NCI-H2227 treated with DMSO at 0.1 percent for 48 hours (cell line): Measurements from ENCODE around the gene RNF115.
"Not testable (repeated sequence)": the region's sequence is repeated elsewhere in the genome, so short reads cannot be mapped to it uniquely, and the experiment has no call there.

Experiments used
- DNase-seq: peaks from one replicate; lab custom pipeline; 2025; lab: John Stamatoyannopoulos, UW

The RNF115 gene

DNA sequence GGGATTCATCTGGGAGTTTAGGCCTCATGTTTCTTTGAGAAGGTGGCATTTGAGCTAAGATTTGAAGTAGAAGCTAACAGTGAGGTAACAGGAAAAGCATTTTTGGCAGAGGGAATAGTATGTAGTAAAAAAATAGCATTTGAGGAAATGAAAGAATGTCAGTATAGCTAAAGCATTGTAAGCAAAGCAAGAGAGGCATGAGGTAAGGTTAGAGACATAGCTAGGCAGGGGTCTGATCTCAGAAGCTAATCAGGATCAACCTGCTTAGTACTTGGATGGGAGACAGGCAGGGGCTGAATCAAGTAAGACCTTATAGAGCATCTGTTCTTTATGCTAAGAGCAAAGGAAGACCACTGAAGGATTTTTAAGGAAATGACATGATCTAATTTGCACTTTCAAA, 4.1 kb upstream of the RNF115 start:
- no peak for DNase-seq

DNA sequence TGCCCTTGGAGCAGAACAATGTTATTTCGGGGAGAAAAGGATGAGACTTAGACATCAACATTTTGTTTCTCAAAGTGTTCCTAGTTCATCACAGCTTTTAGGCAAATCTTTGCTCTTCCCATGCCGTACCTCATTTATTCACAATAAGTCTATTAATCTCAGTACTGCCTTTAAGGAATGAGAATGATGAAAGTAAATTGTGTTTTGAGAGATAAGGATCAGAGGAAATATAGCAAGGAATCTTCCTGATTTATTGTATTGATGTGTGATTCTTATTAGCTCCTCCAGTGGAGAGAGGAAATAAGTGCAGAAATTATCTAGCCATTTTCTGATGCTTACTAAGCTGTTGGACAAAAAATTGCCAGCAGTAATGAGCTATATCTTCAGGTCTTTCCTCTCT, 2.1 kb upstream of the RNF115 start:
- DNase-seq = no peak

GRCh38 chr1:145824499-145824842, 576 bp upstream of the RNF115 start:
- no peak for DNase-seq

GRCh38 chr1:145822779-145823331, 1.0 kb downstream of the RNF115 start:
- DNase-seq = not testable (repeated sequence)

DNA sequence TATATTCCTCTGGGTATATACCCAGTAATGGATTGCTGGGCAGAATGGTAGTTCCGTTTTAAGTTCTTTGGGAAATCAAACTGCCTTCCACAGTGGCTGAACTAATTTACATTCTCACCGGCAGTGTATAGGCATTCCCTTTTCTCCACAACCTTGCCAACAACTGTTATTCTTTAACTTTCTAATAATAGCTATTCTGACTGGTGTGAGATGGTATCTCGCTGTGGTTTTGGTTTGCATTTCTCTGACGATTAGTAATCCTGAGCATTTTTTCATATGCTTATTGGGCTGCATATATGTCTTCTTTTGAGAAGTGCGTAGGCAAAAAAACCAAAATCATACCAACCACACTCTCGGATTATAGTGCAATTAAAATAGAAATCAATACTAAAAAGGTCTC, 5.8 kb downstream of the RNF115 start:
- not testable (repeated sequence) for DNase-seq

- not testable (repeated sequence) for DNase-seq
Measured at GRCh38 chr1:145812977-145813810, 10.7 kb downstream of the RNF115 start.

DNA sequence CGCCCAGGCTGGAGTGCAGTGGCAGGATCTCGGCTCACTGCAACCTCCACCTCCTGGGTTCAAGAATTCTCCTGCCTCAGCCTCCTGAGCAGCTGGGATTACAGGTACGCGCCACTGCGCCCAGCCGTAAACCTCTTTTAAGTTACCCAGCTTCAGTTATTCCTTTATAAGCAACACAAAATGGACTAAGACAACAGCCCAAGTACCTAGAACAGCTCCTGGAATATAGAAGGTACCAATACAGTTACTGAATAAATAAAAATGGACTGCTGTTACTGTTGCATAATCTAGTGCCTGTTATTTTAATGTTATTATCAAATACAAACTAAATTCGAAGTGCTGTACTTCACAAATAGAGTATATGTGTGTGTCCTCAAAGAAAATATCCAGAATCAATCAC, 17.1 kb downstream of the RNF115 start:
- no peak for DNase-seq

- no peak for DNase-seq
Measured at GRCh38 chr1:145806408-145806807, 17.5 kb downstream of the RNF115 start.

DNA sequence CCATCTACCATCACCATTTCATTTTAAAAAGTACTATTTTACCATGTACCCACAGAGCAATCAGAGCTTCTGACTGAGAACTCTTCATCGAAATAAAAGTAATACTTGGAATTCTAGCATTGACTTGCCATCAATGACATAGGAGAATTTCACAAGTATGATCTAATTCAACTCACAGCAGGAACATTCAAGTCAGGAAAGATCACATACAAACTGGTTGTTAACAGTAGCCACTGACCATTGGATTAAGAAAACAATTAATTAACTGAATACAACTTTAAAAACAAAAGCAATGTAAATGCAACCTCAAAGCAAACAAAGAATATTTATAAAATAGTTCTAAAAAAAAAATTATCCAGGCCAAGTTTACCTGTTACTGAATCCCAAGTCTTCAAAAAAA, 18.8 kb downstream of the RNF115 start:
- no peak for DNase-seq

- DNase-seq = no peak
Measured at GRCh38 chr1:145804235-145805045, 19.5 kb downstream of the RNF115 start.

DNA sequence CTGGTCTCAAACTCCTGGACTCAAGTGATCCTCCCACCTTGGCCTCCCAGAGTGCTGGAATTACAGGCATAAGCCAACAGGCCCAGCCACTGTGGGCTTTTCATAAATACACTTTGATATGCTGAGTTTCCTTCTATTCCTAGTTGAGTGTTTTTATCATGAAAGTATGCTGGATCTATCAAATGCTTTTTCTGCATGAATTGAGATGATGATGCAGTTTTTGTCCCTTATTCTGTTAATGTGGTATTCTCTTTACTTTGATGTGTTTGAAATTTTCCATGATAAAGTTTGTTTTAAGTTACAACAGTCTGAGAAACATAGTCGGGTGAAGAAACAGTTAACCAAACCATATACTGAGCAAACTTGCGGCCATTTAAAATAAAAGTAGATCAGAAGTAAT, 24.1 kb downstream of the RNF115 start:
- no peak for DNase-seq

GRCh38 chr1:145796753-145797152, 27.1 kb downstream of the RNF115 start:
- DNase-seq = no peak

GRCh38 chr1:145795257-145795881, 28.5 kb downstream of the RNF115 start:
- DNase-seq = no peak

- no peak for DNase-seq
Measured at GRCh38 chr1:145792484-145792883, 31.4 kb downstream of the RNF115 start.

DNA sequence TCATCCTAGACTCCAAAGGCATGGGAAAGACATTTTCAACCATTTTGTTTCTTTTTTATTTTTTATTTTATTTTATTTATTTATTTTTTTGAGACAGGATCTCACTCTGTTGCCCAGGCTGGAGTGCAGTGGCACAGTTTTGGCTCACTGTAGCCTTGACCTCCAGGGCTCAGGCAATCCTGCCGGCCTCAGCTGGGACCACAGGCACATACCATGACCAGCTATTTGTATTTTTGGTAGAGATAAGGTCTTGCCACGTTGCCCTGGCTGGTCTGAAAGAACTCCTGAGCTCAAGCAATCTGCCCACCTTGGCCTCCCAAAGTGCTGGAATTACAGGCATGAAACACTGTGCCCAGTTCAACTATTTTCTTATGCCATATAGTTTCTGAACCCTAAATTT, 32.0 kb downstream of the RNF115 start:
- DNase-seq = not testable (repeated sequence)

GRCh38 chr1:145788580-145788979, 35.3 kb downstream of the RNF115 start:
- DNase-seq = no peak

DNA sequence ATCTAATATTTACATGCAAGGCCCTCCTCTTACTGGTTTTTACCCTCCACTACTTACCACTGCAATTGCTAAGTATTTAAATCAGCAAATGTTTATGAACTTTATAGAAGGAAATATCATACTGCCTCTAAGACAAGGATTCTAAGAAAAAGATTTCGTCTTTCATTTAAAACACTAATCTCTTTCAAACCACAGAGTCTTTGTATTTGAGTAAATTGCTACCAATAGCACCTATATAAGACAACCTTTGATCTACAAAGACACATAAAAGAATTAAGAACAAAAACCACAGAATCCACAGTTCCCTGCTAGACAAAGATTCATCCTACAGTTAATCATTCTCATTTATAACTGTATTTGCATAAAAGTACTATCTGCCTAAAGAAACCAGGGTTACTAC, 37.6 kb downstream of the RNF115 start:
- DNase-seq = no peak

DNA sequence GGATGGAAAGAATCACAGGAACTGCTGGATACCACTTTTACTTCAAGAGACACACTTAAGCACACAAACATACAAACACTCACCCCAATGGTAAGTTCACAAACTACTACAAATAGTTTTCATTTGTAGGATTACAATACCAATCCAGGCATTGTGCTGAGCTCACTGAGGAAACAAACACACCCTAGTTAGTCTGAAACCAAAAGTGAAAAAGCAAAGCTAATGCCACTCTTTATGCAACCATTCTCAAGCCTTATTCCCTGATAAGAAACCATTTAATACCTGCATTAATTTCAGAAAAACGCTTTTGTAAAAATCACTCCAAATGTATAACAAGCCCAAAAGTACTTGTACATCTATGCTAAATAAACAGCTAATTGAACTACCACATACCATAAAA, 38.3 kb downstream of the RNF115 start:
- no peak for DNase-seq

DNA sequence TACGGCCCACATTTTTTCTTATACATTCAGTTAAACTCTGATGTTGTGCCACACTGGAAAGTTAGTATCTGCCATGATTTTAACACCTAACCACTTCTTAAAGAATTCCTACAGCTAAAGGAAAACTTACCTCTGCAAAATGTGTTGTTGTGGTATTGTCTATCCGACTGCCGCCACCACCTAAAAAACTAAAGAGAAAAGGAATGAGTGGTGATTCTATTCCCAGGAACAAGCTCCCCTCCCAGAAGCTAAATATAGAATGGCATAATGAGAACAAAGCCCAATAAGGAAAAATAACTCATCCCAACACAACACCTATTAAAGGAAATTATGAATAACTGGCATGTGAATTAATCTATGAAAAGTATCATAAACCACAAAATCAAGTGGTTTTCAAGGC, 39.5 kb downstream of the RNF115 start:
- DNase-seq = no peak

DNA sequence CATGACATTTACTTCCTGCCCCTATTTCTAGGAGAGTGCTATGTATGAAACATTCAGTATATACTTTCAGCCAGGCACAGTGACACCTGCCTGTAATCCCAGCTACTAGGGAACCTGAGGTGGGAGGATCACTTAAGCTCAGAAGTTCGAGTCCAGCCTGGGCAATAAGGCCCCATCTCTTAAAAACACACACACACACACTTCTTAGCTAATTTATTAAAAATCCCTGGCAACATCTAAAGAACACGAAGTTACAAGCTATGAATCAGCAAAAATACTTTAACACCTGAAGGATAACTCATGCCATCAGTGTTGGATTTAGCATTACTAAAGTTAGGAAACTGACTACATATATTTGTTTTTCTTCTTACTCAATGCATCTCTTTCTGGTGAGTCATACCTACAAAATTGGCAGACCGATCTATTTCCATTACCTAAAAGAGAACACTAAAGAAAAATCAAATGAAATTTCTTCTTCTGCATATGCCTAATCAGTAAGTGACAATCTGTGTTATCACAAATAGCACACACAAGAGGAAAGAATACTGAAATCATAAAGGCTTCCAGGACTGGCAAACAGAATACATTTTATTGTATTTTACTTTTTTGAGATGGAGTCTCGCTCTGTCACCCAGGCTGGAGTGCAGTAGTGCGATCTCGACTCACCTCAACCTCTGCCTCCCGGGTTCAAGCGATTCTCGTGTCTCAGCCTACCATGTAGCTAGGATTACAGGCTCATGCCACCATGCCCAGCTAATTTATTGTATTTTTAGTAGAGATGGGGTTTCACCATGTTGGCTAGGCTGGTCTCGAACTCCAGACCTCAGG, 41.4 kb downstream of the RNF115 start:
- DNase-seq = no peak

GRCh38 chr1:145778146-145778540, 45.8 kb downstream of the RNF115 start:
- DNase-seq = no peak
